ENCODE measurements around the gene CDKN2AIPNL. TPM values are rescaled to one million over a fixed set of nuclear protein-coding genes. Genes with fewer than 3 reads are reported as not detected.

Gene CDKN2AIPNL
- total RNA-seq, 1 donor from 2014 or later, result 22.8 TPM

- no peak overlapping the region for H3K27ac ChIP-seq (ENCODE audit: low read depth, low read length)
- no peak overlapping the region for H3K27ac Mint-ChIP-seq (ENCODE audit: unreplicated experiment)
- TF ChIP-seq, protein P1, sequence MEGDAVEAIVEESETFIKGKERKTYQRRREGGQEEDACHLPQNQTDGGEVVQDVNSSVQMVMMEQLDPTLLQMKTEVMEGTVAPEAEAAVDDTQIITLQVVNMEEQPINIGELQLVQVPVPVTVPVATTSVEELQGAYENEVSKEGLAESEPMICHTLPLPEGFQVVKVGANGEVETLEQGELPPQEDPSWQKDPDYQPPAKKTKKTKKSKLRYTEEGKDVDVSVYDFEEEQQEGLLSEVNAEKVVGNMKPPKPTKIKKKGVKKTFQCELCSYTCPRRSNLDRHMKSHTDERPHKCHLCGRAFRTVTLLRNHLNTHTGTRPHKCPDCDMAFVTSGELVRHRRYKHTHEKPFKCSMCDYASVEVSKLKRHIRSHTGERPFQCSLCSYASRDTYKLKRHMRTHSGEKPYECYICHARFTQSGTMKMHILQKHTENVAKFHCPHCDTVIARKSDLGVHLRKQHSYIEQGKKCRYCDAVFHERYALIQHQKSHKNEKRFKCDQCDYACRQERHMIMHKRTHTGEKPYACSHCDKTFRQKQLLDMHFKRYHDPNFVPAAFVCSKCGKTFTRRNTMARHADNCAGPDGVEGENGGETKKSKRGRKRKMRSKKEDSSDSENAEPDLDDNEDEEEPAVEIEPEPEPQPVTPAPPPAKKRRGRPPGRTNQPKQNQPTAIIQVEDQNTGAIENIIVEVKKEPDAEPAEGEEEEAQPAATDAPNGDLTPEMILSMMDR (IDR thresholded peaks at IDR 0.05; ENCODE audit: insufficient read depth, low read depth, low read length), result no peak
Observed at GRCh38 chr5:134440201-134440755, 28.6 kb upstream of the CDKN2AIPNL start.

GRCh38 chr5:134439210-134439654 is 27.6 kb upstream of the CDKN2AIPNL start:
- Histone ChIP-seq H3K4me2 (ENCODE audit: low read length) (peak overlapping the region; percentile 52), H3K27ac (ENCODE audit: low read depth, low read length) (peak overlapping the region; percentile 93), H3K9ac (ENCODE audit: low read length) (peak overlapping the region; percentile 24), H3K4me1 (ENCODE audit: insufficient read depth, low read length) (peaks cover 37% of the 10 kb centered on the region), H3K4me3 (ENCODE audit: insufficient read depth, low read depth, low read length) (no peak overlapping the region), H3K9me3 (ENCODE audit: insufficient read depth, low read depth, low read length) (no peaks in the 10 kb centered on the region), H3K27me3 (ENCODE audit: insufficient read depth, low read length) (no peaks in the 10 kb centered on the region), H2AFZ (ENCODE audit: low read depth, low read length) (peak overlapping the region; percentile 14), H4K20me1 (ENCODE audit: insufficient read depth, low read length) (no peaks in the 10 kb centered on the region), H3K79me2 (ENCODE audit: insufficient read depth, low read length) (no peaks in the 10 kb centered on the region), H3K36me3 (ENCODE audit: insufficient read depth, low read length) (no peaks in the 10 kb centered on the region)
- DNase-seq (ENCODE audit: low read depth) (peak; percentile 96), FAIRE-seq (peak; percentile 43)
- Mint-ChIP-seq H3K4me3 (ENCODE audit: unreplicated experiment) (no peak overlapping the region), H3K36me3 (ENCODE audit: low read depth, unreplicated experiment) (no peaks in the 10 kb centered on the region), H3K27me3 (ENCODE audit: low read depth, unreplicated experiment) (no peaks in the 10 kb centered on the region), H3K27ac (ENCODE audit: unreplicated experiment) (no peak overlapping the region), H3K4me1 (ENCODE audit: low read depth, unreplicated experiment) (peaks cover 34% of the 10 kb centered on the region), H3K9me3 (ENCODE audit: unreplicated experiment) (no peaks in the 10 kb centered on the region)
- TF ChIP-seq, protein P1 (IDR thresholded peaks at IDR 0.05; ENCODE audit: insufficient read depth, low read depth, low read length), result no peak
- no peak for TF ChIP-seq EZH2 (IDR thresholded peaks at IDR 0.05; ENCODE audit: insufficient read depth, low read length)

More at GRCh38 chr5:134440201-134440755, 28.6 kb upstream of the CDKN2AIPNL start:
- H3K9ac ChIP-seq (ENCODE audit: low read length), result no peak overlapping the region
- no peaks in the 10 kb centered on the region for H4K20me1 ChIP-seq (ENCODE audit: insufficient read depth, low read length)
- no peaks in the 10 kb centered on the region for H3K79me2 ChIP-seq (ENCODE audit: insufficient read depth, low read length)
- H2AFZ ChIP-seq (ENCODE audit: low read depth, low read length), result no peak overlapping the region
- FAIRE-seq, result no peak
- no peaks in the 10 kb centered on the region for H3K9me3 ChIP-seq (ENCODE audit: insufficient read depth, low read depth, low read length)
- H3K4me1 ChIP-seq (ENCODE audit: insufficient read depth, low read length), result peaks cover 37% of the 10 kb centered on the region
- Mint-ChIP-seq H3K4me1 (ENCODE audit: low read depth, unreplicated experiment) (peaks cover 29% of the 10 kb centered on the region), H3K27me3 (ENCODE audit: low read depth, unreplicated experiment) (no peaks in the 10 kb centered on the region), H3K36me3 (ENCODE audit: low read depth, unreplicated experiment) (no peaks in the 10 kb centered on the region), H3K4me3 (ENCODE audit: unreplicated experiment) (no peak overlapping the region), H3K9me3 (ENCODE audit: unreplicated experiment) (no peaks in the 10 kb centered on the region)
- no peaks in the 10 kb centered on the region for H3K36me3 ChIP-seq (ENCODE audit: insufficient read depth, low read length)
- H3K4me2 ChIP-seq (ENCODE audit: low read length), result no peak overlapping the region
- no peak overlapping the region for H3K4me3 ChIP-seq (ENCODE audit: insufficient read depth, low read depth, low read length)
- no peaks in the 10 kb centered on the region for H3K27me3 ChIP-seq (ENCODE audit: insufficient read depth, low read length)
- DNase-seq (ENCODE audit: low read depth), result no peak

DNA sequence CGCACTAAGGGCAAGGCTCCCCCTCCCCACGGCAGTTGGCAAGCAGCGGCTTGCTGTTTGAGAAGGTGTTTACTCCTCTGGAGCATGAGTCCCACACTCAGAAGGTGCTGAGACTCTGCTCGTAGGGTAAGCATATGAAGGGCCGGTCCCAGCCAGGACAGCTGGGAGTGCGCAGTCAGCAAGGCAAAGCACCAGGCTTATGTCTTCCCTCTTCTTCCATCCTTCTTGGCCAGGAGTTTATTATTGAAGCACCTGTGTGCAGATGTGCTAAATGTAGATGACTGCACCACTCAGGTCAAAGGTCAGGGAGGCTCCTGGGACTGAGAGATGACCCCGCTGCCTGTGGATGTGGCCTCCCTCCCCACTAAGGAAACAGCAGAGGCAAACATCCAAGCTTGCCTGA is 27.0 kb upstream of the CDKN2AIPNL start:
- Mint-ChIP-seq H3K9me3 (ENCODE audit: unreplicated experiment) (no peaks in the 10 kb centered on the region), H3K27me3 (ENCODE audit: low read depth, unreplicated experiment) (no peaks in the 10 kb centered on the region), H3K4me3 (ENCODE audit: unreplicated experiment) (no peak overlapping the region), H3K4me1 (ENCODE audit: low read depth, unreplicated experiment) (peaks cover 34% of the 10 kb centered on the region), H3K27ac (ENCODE audit: unreplicated experiment) (peak overlapping the region; percentile 13), H3K36me3 (ENCODE audit: low read depth, unreplicated experiment) (no peaks in the 10 kb centered on the region)
- Histone ChIP-seq H2AFZ (ENCODE audit: low read depth, low read length) (no peak overlapping the region), H3K4me3 (ENCODE audit: insufficient read depth, low read depth, low read length) (no peak overlapping the region), H3K4me2 (ENCODE audit: low read length) (peak overlapping the region; percentile 52), H3K4me1 (ENCODE audit: insufficient read depth, low read length) (peaks cover 37% of the 10 kb centered on the region), H3K27ac (ENCODE audit: low read depth, low read length) (peak overlapping the region; percentile 93), H3K9ac (ENCODE audit: low read length) (peak overlapping the region; percentile 24), H3K79me2 (ENCODE audit: insufficient read depth, low read length) (no peaks in the 10 kb centered on the region), H3K36me3 (ENCODE audit: insufficient read depth, low read length) (no peaks in the 10 kb centered on the region), H4K20me1 (ENCODE audit: insufficient read depth, low read length) (no peaks in the 10 kb centered on the region), H3K9me3 (ENCODE audit: insufficient read depth, low read depth, low read length) (no peaks in the 10 kb centered on the region), H3K27me3 (ENCODE audit: insufficient read depth, low read length) (no peaks in the 10 kb centered on the region)
- no peak for TF ChIP-seq EZH2 (IDR thresholded peaks at IDR 0.05; ENCODE audit: insufficient read depth, low read length)
- TF ChIP-seq, protein P1 (IDR thresholded peaks at IDR 0.05; ENCODE audit: insufficient read depth, low read depth, low read length), result no peak
- no peak for DNase-seq (ENCODE audit: low read depth)
- FAIRE-seq, result no peak

Data from astrocyte (in vitro differentiated cells and primary cell).